Measurements from ENCODE around the gene FGF12.

FGF12 gene

DNA sequence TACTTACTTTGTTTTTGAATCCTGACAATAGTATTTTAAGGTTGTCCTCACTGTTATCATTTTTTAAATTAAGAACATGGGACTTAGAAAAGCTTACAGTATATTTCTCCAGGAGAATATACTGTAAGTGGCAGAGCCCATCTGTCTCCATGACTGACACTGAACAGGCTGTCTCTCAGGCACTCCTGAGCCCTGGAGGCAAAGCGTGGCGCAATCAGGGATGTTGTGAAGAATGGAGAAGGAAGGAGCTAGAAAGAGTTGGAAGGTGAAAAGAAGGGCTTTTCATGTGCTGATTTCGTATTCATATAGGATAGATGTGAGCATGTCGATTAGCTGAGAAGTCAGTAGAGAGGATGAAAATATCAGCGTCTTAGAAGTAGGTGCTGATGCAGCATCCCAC lies 41.5 kb downstream of the FGF12 start:
- DNase-seq: no peak

DNA sequence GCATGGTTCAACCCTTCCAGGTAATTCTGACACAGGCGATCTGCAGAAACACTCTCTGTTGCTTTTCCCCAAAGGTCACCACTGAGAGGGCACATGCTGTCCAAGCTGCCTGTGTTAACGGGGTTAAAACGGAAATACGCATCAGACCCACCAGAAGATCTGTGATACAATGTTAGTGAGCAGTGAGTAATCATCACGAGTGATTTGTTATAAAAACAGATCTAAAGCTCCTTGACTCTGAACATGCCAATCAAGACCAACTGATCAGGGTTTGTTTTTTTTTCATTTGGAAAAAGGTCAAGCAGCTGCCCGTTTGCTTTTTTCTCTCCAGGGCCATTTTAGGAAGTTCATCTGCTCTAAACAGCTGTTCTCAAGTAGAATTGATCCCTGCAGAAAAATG lies 43.2 kb downstream of the FGF12 start:
- no peak for DNase-seq

DNA sequence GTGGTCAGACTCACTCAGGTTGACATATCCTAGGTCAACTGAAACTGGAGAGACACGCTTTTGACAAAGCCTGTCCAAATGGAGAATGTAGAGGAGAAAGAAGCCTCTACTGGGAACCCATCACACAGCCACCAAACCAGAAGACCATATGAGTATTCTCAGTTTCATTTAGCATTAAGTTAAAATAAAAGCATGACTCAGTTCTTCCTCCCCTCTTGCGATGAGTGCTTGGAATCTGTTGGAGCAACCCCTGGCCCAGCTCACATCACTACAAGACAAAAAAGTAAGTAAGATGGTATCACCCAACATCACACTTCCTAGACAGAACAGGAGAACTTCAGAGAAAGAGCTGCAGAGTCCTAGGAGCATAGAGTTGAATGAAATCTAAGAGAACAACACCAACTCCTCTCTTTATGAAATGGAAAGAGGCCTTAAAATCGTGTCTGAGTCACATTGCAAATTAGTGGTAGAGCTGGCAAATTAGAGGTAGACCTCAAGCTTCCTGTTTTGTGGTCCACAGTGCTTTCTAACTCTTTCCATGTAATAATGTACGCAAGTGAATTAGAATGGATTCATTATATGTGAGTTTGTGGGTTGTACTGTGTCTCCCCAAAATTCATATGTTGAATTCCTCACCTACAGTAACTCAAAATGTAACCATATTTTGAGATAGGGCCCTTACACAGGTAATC lies 51.2 kb downstream of the FGF12 start:
- no peak for DNase-seq

DNA sequence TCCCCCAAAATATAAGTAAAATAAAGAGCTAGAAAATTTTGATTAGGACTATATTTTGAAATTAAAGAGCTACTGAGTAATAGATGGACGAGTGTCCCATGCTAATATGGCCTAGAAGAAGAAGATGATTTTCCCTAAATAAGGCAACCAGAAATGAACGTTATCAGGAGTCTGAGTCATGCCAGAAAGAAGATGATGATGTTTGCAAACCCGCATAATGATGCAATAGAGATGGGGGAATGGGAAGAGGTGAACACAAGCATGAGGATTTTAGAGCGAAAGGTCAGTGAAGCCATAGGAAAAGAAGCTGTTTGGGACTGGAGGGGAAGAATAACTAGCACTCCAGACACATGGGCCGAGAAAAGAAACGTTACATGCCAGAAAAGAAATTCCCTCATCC lies 71.7 kb downstream of the FGF12 start:
- DNase-seq: no peak

DNA sequence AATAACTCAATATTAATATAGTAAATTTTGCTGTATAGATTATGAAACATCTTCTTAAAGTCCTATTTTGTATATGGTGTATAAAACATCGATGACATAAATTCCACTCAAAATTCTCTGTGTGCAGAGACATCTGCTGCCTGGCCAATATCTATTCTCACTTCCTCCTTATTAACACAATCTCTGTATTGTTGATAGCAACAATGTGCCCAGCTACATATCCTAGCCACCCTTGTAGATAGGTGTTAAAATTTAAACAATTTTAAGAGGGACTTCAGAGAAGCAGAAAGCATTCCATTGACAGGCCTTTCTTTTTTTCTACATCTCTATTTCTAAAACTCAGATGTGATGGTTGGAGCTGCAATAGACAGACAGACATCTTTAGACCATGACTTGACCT lies 72.3 kb downstream of the FGF12 start:
- no peak for DNase-seq

DNA sequence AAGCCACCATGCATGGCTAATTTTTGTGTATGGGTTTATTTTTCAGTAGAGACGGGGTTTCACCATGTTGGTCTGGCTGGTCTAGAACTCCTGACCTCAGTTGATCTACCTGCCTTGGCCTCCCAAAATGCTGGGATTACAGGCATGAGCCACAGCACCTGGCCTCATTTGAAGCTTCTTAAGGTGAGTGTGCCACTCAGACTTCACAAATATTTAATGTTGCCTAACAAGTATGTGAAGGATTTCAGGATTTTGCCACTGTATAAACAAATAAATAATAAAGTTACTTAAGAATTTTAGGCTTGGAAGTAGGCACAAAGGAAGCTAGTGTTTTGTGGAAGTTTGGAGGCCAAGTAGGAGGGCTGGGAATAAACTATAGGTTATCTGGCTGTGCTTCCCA lies 73.5 kb downstream of the FGF12 start:
- no peak for DNase-seq

DNA sequence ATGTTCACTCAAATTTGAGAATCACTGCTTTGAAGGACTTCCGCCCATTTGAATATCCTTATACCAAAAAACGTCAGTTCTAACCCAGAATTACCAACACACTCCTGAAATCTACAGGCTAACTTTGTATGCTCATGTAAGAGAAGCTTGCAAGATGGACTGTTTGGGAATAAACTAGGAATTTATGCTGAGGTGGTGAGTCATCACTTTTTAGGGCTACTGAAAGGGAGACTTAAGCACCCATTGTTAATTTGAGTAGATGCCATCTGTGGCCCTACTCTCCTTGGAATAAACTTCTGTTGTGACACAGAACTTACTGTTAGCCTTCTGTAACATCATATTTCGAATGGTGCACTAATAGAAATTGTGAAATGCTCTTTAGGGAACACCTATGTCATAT lies 74.6 kb downstream of the FGF12 start:
- DNase-seq: no peak

DNA sequence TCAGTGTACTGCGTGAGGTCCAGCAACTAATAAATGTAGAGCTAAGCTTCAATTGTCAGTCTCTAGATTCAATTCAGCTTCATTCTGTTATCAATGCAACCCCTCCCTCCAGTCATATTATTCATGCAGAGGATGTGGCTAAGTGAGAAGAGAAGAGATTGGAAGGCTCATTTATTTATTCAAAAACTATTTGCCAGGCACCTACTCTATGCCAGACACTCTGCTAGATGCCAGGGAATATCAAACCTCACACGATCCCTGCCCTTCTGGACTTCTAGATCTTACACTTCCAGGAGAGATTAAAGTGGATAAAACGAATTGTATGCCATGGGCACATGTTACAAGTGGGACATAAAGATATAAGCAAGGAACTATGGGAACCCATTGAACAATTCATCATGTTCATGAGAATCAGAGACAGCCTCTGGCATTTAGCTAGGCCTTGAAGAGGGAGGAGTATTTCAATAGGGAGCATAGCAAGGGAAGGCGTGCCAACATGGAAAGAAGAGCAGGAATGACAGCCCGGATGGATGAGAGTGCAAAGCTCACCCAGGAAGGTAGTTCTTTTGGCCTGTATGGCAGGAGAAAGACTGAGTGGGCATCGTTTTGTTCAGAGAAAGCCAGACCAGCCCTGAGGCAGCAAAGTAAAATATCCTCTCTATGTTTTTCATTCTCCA lies 75.4 kb downstream of the FGF12 start:
- no peak for DNase-seq

DNA sequence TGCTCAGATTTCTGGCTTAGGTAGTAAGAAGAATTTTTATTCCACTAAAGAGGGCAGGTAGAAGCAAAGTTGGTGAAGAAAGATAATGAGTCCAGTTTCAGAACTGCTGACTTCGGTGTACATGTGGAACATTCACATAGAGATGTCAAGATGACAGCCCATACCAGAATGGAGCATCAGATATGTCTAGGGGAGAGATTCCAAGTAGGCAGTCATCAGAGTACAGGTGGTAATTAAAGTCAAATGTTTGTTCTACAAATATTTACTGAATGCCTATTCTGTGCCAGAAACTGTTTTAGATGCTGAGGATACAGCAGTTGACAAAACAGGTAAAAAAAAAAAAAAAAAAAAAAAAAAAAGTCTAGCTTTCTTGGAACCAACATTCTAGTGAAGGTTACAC lies 81.9 kb downstream of the FGF12 start:
- DNase-seq: no peak

DNA sequence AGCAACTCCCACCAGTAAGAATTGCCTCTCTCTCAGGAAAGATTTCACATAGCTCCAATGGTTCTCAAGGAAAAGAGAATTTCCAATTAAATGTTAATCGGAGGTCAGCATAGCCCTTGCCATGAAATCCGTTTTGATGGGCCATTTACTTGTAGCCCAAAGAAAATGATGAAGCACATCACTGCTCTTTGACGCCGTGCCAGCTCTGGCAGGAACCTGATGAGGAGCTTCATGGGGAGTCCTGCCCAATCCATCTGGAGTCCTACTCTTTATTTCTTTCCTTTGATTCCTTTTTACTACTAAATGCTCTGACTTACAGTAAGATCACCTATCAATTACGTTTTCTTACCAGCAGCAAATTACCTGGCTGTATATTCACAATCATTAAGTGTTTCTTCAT lies 84.7 kb downstream of the FGF12 start:
- DNase-seq: no peak

DNA sequence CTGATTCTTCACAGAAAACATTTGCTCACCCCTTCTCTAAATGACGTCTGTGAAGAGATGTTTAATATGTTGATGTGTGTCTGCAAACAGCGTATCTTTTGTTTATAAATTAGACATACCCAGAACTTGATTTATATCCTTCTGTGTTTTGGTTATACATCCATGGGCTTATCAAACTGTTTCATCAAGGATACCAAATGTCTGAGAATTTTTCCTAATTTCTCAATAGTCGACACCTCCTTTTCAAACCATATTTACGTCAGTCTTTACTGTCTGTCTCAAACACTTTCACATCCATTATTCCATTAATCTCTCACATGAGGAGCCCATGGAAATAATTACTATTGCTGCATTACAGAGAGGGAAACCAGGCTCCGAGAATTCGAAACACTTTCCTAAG lies 85.4 kb downstream of the FGF12 start:
- no peak for DNase-seq

DNA sequence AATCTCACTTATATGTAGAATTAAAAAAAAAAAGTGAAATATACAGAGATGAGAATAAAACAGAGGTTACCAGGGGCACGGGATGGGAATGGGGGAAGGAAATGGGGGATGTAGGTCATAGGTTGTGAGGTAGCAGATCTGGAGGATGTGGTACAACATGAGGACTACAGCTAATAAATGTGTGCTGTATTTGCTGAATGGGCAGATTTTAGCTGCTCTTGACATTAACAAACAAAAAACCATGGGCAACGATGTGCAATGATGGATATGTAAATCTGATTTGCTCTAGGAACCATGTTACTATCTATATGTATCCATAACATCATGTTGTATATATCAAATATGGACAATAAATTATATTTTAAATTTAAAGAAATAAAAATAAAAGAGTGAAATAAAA lies 87.4 kb downstream of the FGF12 start:
- no peak for DNase-seq

DNA sequence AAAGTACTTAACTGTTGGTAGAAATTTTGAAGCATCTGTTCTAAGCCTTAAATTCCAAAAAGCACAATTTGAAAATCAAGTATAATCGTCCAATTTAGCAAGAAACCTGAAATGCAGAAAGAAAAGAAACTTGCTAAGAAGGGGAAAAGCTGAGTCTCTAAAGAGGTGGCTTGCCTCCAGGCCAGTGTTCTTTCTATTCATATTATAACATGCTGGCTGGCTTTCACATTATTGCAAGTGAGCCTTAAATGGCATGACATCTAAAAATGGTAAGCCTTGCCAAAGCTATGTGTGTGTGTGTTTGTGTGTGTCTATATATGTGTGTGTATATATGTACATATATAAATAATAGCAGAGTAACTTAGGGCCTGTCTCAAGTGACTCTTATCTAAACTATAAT lies 89.5 kb downstream of the FGF12 start:
- DNase-seq: no peak

DNA sequence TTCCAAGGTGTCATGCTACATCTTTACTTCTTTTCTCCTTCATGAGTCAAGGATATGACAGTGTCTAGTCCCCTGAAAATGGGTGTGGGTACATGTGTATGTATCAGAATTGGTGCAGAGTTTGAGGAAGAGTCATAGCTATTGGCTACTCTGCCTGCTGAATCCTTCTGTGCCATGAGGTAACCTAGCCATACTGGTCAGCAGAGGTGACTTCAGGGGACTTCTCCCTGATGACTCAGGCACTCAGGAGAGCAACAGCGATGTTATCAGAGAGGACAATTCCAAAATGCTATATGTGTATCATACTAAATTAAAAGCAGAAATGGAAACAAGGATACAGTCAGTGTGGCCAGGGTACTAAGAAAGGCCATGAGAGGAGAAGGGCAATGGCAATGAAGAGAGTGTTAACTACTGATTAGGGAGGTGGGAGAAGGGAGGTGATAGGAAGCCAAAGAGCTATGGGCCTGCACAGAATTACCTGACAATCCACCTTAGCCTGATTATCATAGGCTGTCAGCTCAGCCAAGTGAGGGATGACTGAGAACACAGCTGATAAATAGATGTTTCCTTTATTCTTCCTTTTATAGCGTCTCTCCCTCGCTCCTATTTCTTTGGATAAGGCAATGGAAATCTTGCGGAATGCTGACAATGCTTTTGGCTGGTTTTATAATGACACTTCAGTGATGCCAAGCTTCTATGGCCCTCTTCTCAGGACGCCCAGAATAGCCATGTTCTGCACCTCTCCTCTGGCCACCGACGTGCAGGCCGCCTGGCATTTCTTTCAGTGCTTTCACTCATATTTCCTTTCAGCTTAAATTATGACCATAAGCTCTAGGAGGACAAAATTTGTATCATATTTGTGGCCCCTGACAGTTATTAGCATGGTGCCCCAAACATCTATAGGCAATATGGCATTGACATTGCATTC lies 90.6 kb downstream of the FGF12 start:
- DNase-seq: no peak

DNA sequence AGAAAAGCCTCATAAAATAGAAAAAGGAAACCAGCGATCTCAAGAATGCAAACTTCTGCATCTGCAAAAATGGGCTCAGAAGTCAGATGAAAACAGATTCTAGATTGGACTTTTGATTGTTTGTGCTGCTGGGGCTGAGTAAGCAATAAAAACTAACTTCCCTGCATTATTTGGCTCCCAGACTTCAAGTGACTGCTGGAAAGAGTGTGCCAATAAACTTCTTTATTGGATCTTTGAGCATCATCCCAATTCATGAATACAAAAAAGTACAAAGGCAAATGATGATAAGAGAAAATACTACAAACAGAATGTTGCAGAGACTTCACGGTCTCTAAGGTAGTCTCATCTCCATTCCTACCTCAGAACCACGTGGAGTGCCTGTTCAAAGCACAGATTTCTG lies 97.9 kb downstream of the FGF12 start:
- no peak for DNase-seq

DNA sequence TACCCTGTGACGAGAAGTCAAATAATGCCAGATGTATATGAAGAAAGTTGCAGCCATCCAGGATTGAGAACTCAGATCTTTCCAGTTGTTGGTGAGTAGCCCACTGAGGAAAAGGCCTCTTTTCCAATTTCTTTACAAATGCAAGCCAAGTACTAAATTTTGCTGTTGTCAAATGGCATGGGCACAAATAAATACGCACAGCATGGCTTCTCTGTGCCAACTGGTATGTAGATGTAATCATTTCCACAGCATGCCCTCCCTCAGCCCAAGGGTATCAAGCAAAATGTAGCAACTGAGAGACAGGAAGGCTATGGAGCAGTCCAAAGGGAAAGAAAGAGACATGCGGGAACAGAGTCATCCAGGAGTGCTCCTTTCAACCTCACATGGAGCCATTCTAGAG lies 105.4 kb downstream of the FGF12 start:
- DNase-seq: no peak

DNA sequence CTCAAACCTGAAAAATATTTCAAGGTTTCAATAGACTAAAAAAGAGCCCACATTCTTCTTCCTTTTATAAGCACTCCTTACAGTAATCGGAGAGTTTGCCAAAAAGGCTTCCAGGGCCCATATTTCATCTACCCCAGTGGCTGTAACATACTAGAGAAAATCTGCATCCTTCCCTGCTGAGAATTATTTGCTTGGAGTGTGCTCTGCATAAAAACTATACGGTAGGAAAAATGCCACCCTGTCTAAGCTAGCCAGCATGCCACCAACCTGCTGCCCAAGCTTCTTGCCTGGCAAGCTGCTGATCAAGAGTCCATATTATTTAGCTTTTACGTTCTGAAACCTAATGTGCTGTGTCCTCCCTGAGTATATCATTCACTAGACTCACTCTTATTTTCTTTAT lies 107.1 kb downstream of the FGF12 start:
- no peak for DNase-seq

DNA sequence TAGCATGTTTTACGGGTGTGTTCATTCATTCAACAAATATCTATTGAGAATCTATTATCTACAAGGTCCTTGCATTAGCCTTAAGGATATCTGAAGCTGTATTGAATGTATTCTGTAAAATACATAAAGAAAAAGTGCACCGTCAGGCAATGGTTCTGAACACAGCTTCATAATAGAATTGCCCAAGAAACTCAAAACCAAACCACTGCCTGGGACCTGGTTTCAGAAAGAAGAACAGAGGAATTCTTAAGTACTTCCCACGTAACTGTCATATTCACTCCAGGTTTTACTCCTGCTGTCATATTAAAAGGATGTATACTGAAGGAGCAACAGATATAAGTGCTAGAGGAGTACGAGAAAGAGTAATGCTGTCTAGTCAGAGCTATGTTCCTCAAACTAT lies 115.9 kb downstream of the FGF12 start:
- no peak for DNase-seq

DNA sequence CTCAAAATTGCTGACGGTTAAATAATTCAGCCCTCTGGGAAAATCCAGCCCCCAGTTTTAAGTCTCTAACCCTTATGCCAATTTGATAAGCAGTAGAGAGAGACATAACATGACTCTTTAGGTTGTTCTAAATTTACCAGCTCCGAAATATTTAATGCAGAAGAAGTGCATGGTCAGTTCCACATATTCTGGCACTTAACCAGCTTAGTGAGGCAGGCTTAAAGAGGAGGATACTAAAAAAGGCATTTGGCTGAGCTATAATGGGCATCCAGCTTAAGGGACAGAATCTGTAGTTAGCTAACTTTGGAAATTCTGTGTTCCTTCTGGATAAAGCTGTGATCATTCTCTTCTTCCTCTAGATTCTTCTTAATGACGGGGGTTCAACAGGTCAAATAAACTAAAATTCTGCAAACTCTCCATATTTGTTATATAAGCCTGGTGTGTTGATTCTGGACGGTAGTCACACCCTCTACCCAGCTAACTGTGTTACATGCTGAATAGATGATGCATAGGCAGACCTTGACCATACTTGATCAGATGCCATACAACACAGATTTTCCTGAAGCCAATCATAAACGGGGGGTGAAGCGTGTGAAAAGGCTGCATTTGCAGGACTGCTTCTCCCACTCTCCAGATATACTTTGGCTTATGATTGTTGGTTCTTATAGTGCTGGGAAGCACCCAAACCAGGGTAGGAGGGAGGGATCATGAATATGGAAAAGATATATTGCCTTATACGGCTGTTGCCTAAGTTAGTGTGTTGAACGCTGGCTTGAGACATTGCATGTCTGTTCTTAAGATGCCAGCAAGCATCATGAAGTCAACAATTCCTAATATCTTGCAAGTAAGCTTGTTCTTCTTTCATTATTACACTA lies 118.4 kb downstream of the FGF12 start:
- DNase-seq: no peak

DNA sequence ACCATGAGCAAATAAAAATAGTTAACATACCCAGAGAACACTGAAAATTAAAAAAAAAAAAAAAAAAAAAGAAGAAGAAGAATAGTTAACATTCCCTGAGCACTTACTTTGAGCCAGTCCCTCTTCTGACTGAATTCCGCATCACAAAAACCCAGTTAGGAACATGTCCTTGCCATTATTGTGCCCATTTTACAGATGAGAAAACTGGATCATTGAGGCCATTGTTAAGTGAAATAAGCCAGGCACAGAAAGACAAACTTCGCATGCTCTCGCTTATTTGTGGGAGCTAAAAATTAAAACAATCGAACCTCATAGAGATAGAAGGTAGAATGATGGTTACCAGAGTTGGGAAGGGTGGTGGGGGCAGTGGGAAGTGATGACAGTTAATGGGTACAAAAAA lies 119.5 kb downstream of the FGF12 start:
- DNase-seq: no peak

DNA sequence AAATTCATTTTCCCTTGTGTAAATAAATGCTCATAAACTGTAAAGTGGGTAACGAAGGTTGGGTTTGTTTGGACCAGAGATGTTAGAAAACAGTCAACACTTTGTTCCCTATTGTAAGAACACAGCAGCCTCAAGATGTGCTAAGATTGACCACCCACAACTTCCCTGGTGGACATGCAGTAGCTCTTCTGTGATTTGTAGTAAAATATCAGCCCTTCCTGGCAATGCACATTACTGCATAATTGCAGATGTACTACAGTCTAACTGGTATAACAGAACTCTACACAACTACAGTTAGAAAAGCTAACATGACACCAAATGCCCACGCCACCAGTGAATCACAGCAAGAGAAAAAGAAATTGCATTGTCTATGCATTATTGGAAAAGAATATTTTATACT lies 129.4 kb downstream of the FGF12 start:
- no peak for DNase-seq

DNA sequence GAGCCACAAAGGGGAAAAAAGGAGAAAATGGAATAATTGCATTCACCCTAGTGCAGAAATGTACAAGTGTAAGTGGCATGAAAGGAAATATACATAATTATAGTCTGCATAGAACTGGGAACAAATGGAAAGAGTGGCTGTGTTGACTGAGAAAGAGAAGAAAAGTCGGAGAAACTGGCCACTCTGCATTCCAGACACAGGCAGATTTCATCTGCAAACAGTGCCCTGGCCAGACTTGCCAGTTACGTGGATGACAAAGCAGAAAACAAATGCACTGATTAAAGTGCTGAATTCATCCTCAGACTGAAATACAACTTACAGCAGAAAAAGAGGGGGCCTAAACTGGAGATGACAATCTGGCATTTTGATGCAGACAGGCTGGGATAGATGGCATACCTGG lies 129.8 kb downstream of the FGF12 start:
- DNase-seq: no peak

DNA sequence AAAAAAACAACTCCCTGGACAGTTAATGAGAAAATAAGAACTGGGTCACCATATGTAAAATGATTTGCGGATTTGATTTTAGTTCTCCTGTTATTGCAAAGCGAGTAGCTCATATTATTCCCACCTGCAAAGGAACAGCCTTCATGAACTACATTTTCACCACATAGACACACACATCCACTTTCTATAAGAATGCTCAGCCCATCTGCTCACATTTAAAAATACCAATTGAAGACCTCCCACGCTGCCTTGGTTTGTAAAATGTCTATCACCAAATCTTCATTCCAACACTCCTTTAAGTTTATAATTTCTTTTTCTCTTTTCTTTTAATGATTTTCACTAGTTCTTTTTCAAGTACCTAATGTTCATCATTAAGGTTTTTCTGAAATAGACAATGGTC lies 148.6 kb downstream of the FGF12 start:
- DNase-seq: no peak

Measured in right kidney (tissue), 1 donor.